ENCODE data around the gene TERB2.
"Not testable (repeated sequence)": the region's sequence is repeated elsewhere in the genome, so short reads cannot be mapped to it uniquely, and the experiment has no call there.

Gene TERB2

GRCh38 chr15:44956388-44956787 is at the start of gene TERB2:
Gene TERB2 (plus strand): TSS chr15:44956687. CDS start chr15:44956719, 32 bp downstream.
- no peak for DNase-seq (ENCODE audit: low read depth)

DNA sequence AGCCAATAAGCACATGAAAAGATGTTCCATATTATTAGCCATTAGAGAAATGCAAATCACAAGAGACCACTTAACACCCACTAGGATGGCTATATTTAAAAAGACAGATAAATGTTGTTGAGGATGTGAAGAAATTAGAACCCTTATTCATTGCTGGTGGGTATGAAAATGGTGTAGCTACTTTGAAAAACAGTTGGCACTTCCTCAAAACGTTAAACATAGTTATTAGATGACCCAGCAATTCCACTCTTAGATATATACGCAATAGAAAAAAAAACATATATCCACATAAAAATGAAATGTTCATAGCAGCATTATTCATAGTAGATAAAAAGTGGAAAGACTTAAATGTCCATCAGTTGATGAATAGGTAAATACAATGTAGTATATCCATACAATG is 47.1 kb upstream of the TERB2 start:
- no peak for DNase-seq (ENCODE audit: low read depth)

- DNase-seq (ENCODE audit: low read depth) = no peak
These were observed 45.4 kb upstream of the TERB2 start for GRCh38 chr15:44910981-44911625.

- DNase-seq (ENCODE audit: low read depth) = not testable (repeated sequence)
These were observed 44.3 kb upstream of the TERB2 start for GRCh38 chr15:44912186-44912585.

DNA sequence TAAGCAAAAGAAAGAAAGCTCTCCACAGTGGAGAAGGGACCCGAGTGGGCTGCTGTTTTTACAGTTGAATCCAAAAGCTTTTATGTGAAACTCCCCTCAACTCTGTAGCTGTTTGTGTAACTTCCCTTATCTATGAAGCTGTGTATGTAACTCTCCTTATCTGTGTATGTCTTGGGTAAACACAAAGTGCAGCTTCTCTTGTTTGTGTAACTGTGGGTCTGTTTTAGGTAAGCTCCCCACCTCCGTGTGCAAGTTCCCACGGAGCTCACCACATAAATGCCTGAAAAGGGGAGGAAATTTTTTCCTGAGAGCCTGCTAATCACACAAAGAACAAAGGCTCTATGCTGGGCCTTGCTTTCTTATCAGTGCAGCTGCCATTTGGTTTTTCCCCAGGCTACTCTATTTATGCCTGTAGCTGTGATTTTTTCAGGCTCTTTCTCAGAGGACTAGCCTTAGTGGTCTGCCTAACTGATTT is 43.5 kb upstream of the TERB2 start:
- DNase-seq (ENCODE audit: low read depth) = not testable (repeated sequence)

DNA sequence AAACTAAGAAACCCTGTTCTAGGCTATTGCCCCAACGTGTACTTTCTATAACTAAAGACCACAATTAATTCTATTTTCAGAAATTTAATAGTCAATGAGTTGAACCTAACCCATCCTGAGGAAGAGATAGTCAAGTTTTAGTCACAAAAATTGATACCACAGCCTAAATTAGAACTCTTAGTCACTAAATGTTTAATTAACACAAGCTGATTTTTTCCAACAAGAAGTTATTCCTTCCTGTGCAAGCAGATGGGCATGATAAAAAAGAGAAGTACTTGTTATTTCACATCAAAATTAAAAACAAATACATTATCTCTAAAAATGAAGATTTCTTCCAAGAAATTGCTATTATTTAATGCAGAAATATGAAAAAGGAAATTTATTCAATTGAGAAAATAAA is 38.4 kb upstream of the TERB2 start:
- DNase-seq (ENCODE audit: low read depth) = no peak

- DNase-seq (ENCODE audit: low read depth) = not testable (repeated sequence)
These were observed 27.8 kb upstream of the TERB2 start for GRCh38 chr15:44928658-44929057.

DNA sequence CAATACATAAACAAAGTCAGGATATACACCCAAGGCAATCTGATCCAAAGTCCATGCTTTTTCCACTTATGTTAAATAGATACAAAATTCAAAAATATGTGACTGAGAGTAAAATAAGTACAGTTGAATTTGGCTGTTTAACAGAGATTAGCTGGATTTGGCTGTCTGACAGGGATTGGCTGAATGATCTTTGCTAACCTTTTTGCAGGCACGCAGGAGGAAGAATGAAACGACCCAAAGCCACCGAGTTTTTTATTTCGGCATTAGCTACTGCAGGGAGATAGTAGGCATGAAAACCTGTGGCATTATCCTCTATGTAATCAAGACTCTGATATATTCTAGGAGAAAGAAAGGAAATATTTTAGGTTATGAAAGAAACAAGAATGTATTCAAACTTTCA is 26.2 kb upstream of the TERB2 start:
- DNase-seq (ENCODE audit: low read depth) = not testable (repeated sequence)

GRCh38 chr15:44958302-44958701 is 1.8 kb downstream of the TERB2 start:
- not testable (repeated sequence) for DNase-seq (ENCODE audit: low read depth)

DNA sequence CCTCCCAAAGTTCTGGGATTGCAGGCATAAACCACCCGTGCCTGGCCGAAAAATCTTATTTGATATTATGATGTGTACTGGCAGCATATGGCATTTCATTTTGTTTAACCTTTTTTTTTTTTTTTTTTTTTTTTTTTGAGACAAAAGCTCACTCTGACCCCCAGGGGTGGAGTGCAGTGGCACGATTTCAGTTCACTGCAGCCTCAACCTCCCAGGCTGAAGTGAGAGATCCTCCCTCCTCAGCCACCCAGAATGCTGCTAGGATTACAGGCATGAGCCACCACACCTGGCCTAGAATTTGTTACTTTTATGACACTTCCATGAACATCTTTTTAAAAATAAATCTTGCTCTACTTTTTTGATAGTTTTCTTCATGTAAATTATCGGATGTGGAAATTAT is 12.0 kb downstream of the TERB2 start:
- no peak for DNase-seq (ENCODE audit: low read depth)

- no peak for DNase-seq (ENCODE audit: low read depth)
These were observed 14.5 kb downstream of the TERB2 start for GRCh38 chr15:44971036-44971435.

DNA sequence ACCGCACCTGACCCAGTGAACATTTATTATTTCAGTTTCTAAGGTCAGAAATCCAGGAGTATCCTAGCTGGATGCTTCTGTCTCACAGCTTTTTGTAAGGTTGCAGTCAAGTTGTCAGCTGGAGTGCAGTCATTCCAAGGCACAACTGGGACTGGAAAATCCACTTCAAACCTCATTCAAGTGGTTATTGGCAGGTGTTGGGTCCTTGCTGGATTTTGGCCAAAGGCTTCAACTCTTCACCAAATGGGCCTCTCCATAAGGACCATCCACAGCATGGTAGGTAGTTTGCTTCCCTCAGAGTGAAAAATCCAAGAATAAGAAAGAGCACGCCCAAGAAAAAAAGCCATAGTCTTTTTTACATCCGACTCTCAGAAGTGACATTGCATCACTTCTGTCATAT is 19.7 kb downstream of the TERB2 start:
- not testable (repeated sequence) for DNase-seq (ENCODE audit: low read depth)

- not testable (repeated sequence) for DNase-seq (ENCODE audit: low read depth)
These were observed 21.3 kb downstream of the TERB2 start for GRCh38 chr15:44977781-44978180.

- not testable (repeated sequence) for DNase-seq (ENCODE audit: low read depth)
These were observed 23.3 kb downstream of the TERB2 start for GRCh38 chr15:44979617-44980339.

GRCh38 chr15:44984144-44984543 is 27.7 kb downstream of the TERB2 start:
- not testable (repeated sequence) for DNase-seq (ENCODE audit: low read depth)

DNA sequence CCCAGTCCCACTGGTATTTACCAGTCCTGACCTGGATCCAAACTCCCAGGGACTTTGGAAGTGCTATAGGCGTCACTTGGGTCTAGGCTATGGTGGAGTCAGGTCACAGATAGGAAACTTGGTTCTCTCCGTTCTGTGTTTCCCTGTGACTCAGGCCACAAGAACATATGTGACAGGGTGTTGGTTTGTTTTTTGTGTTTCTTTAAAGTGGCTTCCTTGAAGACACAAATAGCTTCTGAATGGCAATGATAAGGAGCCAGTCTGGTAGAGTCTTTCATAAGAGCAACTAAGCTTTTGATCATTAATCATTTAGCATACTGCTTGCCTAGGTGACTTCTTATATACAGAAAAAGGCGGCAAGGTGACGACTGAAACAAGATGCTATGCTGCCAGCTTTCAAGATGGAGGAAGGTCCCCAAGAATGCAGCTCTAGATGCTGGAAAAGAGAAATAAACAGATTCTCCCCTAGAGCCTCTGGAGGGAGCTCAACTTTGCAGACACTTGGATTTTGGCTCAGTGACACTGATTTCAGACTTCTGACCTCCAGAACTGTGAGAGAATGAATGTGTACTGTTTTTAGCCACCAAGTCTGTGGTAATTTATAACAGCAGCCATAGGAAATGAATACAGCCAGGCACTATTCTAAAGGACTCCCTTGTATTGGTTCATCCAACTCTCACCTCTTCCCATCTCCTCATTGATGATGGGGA is 30.0 kb downstream of the TERB2 start:
- not testable (repeated sequence) for DNase-seq (ENCODE audit: low read depth)

DNA sequence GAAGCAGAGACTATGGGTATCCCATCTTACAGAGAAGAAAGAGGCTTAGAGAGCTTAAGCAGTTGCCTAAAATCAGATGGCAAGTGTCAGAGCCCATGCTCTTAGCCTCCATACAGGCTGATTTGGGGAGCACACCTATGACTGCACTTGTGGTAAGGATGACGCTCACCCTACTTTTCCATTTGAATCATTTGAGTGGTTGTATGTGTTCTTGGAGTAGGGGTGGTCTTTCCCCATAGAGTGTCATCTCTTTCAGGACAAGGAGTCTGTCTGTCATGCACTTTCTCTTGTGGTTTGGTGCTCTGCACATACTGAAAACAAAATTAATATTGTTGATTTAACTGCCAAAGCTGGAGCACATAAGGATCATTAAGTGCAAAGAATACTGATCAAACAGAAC is 31.2 kb downstream of the TERB2 start:
- DNase-seq (ENCODE audit: low read depth) = not testable (repeated sequence)

DNA sequence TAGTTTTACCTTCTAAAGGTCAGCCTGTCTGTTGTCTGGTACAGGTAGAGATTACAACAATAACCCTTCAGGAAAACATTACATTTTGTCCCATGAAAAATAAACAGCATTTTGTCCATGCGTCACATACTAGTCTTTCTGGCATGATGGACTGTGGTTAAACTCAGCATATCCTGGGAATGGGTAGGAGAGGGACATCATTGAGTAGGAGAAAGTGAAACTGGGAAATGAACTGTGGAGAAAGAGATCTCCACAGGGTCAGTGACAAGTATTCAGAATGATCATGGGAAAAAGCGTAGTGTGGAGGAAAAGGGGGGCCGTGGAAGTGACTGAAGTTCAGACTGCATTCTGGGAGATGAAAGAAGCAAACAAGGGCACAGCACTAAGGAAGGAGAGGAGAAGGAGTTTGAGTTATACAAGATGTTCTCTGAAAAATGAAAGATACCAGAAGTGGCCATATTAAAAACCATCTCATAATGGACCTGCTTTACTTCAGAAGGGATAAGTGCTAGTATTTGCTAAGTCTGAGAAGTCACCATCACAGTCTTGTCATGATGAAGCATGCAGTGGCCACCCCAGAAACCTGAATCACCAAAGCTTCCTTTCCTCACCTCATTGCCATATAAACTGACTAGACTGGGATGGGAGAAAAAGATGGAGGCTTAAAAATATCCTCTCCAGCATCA is 31.8 kb downstream of the TERB2 start:
- not testable (repeated sequence) for DNase-seq (ENCODE audit: low read depth)

GRCh38 chr15:44988870-44989219 is 32.4 kb downstream of the TERB2 start:
- DNase-seq (ENCODE audit: low read depth) = not testable (repeated sequence)

DNA sequence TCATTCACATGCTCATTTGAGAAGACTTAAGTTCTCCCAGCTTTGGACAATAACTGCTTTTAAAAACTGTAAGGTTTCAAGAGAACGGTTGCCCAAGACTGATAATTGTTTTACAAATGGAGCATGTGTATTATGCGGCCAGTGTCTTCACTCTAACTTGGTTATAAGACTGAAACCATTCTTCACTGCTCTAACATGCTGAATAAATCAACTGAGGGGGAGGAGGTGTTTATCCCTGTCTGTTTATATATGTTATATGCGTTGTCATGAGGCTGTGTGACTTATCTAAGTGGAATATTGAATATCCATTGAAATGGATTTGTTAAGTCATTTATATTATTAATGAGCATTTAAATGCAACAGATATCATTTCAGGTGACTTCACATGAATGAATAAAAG is 41.1 kb downstream of the TERB2 start:
- not testable (repeated sequence) for DNase-seq (ENCODE audit: low read depth)

DNA sequence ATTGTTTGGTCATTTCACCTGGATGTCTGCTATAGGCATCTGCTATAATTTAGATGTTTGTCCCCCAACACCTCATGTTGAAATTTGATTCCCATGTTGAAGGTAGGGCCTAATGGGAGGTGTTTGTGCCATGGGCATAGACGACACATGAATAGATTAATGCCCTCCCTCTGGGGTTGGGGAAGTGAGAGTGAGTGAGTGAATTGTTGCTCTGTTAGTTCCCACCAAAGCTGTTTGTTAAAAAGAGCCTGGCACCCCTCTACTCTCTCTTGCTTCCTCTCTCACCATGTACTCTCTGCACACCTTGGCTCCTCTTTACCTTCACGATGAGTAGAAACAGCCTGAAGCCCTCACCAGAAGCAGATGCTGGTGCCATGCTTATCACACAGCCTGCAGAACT is 42.6 kb downstream of the TERB2 start:
- DNase-seq (ENCODE audit: low read depth) = no peak

- DNase-seq (ENCODE audit: low read depth) = not testable (repeated sequence)
These were observed 44.7 kb downstream of the TERB2 start for GRCh38 chr15:45001180-45001579.

All from activated T-cell treated with anti-CD3 and anti-CD28 coated beads for 48 hours (primary cell).